Measurements from ENCODE around the gene RILPL2.
A peak's percentile ranks its signal among the peaks of the same experiment; 100 is the strongest.

Gene RILPL2

GRCh38 chr12:123388951-123389559 is 47.4 kb downstream of the RILPL2 start:
- TF ChIP-seq MAX (IDR thresholded peaks at IDR 0.05) (no peak), ZBTB7A (IDR thresholded peaks at IDR 0.05; ENCODE audit: low read depth) (no peak), TEAD4 (IDR thresholded peaks at IDR 0.05) (no peak), EP300 (IDR thresholded peaks at IDR 0.05; ENCODE audit: borderline replicate concordance) (no peak), TAF1 (IDR thresholded peaks at IDR 0.05; ENCODE audit: low read depth) (no peak), FOXM1 (IDR thresholded peaks at IDR 0.05; ENCODE audit: borderline replicate concordance, low read depth) (no peak), TCF12 (IDR thresholded peaks at IDR 0.05; ENCODE audit: low read depth) (no peak), USF1 (IDR thresholded peaks at IDR 0.05) (no peak), NFIC (IDR thresholded peaks at IDR 0.05) (no peak), YY1 (IDR thresholded peaks at IDR 0.05; ENCODE audit: low read depth) (no peak), CREB1 (IDR thresholded peaks at IDR 0.05; ENCODE audit: low read depth) (no peak), RAD21 (IDR thresholded peaks at IDR 0.05; ENCODE audit: low read depth) (no peak), CEBPB (IDR thresholded peaks at IDR 0.05) (no peak), EGR1 (IDR thresholded peaks at IDR 0.05) (no peak), REST (IDR thresholded peaks at IDR 0.05; ENCODE audit: low read depth) (no peak)

- no peak for TF ChIP-seq TCF12 (IDR thresholded peaks at IDR 0.05; ENCODE audit: low read depth)
- TF ChIP-seq YY1 (IDR thresholded peaks at IDR 0.05; ENCODE audit: low read depth): 0 out of 2 replicates have a peak, but pooled peaks have one; percentile 14
Observed at GRCh38 chr12:123388177-123388950, 48.1 kb downstream of the RILPL2 start.

GRCh38 chr12:123387508-123388176 is 48.8 kb downstream of the RILPL2 start:
- no peak for TF ChIP-seq TAF1 (IDR thresholded peaks at IDR 0.05; ENCODE audit: low read depth)
- no peak for TF ChIP-seq RAD21 (IDR thresholded peaks at IDR 0.05; ENCODE audit: low read depth)
- no peak for TF ChIP-seq TEAD4 (IDR thresholded peaks at IDR 0.05)

GRCh38 chr12:123384994-123385376 is 51.5 kb downstream of the RILPL2 start:
- no peak for TF ChIP-seq MAX (IDR thresholded peaks at IDR 0.05)
- peak; percentile 48; the same call in 1 of the 2 replicates for TF ChIP-seq CEBPB (IDR thresholded peaks at IDR 0.05)
- TF ChIP-seq EP300 (IDR thresholded peaks at IDR 0.05; ENCODE audit: borderline replicate concordance): no peak

GRCh38 chr12:123384318-123384993 is 52.0 kb downstream of the RILPL2 start:
- TF ChIP-seq NFIC (IDR thresholded peaks at IDR 0.05) (no peak), CREB1 (IDR thresholded peaks at IDR 0.05; ENCODE audit: low read depth) (no peak), MAX (IDR thresholded peaks at IDR 0.05) (no peak; the same call in 1 of the 2 replicates), ZBTB7A (IDR thresholded peaks at IDR 0.05; ENCODE audit: low read depth) (0 out of 2 replicates have a peak, but pooled peaks have one; percentile 9), TEAD4 (IDR thresholded peaks at IDR 0.05) (0 out of 2 replicates have a peak, but pooled peaks have one; percentile 28)

GRCh38 chr12:123382684-123383083 is 53.8 kb downstream of the RILPL2 start:
- TF ChIP-seq EGR1 (IDR thresholded peaks at IDR 0.05) (no peak), REST (IDR thresholded peaks at IDR 0.05; ENCODE audit: low read depth) (no peak), TCF12 (IDR thresholded peaks at IDR 0.05; ENCODE audit: low read depth) (no peak), MAX (IDR thresholded peaks at IDR 0.05) (no peak), ZBTB7A (IDR thresholded peaks at IDR 0.05; ENCODE audit: low read depth) (no peak), FOXM1 (IDR thresholded peaks at IDR 0.05; ENCODE audit: borderline replicate concordance, low read depth) (no peak), TEAD4 (IDR thresholded peaks at IDR 0.05) (no peak), CREB1 (IDR thresholded peaks at IDR 0.05; ENCODE audit: low read depth) (no peak), CEBPB (IDR thresholded peaks at IDR 0.05) (no peak), RAD21 (IDR thresholded peaks at IDR 0.05; ENCODE audit: low read depth) (no peak), YY1 (IDR thresholded peaks at IDR 0.05; ENCODE audit: low read depth) (no peak), TAF1 (IDR thresholded peaks at IDR 0.05; ENCODE audit: low read depth) (no peak), EP300 (IDR thresholded peaks at IDR 0.05; ENCODE audit: borderline replicate concordance) (no peak), USF1 (IDR thresholded peaks at IDR 0.05) (no peak)

All from Ishikawa (cell line).